Kasumi-1 (cell line): ENCODE measurements around the gene CUBN.
"Not testable (repeated sequence)": the region's sequence is repeated elsewhere in the genome, so short reads cannot be mapped to it uniquely, and the experiment has no call there.

Experiments used
- DNase-seq, 2 experiments: peaks; one replicate each; lab custom pipeline; 2025; lab: John Stamatoyannopoulos, UW

Gene CUBN

DNA sequence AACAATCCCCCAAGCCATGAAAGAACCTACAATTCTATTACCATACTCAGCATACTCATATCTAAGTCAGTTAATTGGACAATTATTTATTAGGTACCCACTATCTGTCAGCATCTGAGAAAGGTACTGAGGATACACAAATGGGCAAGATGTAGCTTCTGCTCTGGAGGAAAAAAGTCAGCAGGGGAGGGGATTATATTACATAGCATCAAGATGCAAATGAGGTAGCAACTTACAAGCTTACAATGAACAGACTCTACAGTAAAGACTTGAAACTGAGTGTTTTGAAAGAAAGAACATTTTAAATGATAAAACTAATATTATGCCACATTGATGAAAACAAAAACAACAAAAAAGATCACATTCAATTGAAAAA lies 10.8 kb upstream of the CUBN start:
- no peak for DNase-seq

DNA sequence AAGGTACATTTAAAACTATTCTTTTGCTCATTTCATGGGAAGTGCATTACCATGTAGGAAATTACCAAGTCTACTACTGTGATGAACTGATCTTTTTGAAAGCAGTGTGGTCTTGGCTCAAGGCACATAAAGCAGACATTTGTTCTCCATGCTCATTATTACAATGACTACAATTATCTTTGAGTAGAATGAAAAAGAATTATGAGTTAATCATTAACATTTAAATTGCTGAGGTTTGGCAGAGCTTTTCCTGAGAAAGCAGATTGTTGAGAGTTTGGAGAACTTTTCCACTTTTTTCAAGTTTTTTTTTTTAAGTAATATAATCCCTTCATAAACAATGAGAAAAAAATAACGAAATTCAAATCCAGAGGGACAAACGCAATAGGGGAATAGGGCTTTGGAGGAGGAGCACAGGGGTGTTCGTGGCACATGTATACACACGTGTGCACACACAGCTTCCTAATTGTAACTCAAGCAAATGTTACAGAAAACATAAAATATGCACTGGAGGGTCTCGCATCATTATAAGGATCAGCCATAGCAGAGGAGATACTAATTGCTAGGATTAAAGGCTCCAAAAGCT lies 8.9 kb upstream of the CUBN start:
- no peak for DNase-seq

DNA sequence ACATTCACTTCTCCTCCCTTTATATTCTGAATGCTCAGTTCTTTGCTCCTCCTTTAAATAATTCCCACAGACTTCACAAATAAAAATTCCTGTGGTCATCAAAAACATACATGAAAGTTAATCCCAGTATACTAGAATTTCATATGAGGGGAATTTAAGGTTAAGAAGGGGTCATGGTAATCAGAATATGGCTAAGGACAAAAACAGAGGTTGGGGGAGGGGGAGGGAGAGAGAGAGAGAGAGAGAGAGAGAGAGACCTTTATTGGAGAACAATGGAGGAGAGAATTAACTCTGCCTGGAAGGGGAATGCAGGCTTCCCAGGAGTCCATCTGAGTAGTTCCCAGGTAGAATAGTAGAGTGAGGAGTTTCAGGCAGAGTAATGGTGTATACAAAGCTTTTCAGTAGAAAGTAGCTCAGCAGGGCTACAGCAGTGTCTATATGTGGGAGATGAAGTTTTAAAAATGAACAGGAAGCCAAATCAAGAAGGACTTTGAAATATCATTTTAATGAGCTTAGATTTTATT lies 5.2 kb upstream of the CUBN start:
- no peak for DNase-seq

GRCh38 chr10:17134282-17134681 lies 4.7 kb upstream of the CUBN start:
- no peak for DNase-seq

DNA sequence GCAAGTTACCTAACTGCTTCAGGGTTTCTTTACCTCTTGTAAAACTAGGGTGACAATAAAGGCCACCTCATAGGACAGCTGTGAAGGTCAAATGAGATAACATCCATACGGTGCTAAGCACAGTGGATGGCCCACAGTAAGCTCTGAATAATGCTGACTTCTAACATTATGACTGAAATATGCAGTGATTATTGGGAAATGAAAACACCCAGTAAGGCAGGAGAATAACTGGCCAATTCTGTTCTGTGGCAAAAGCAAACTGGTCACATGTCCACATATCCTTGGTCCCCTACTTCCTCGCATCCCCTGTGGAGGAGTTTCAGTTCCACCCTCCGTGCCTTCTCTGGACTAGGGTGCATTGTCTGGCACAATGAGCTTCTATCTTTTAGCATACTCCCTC lies 1.4 kb downstream of the CUBN start:
- DNase-seq = no peak

GRCh38 chr10:17126327-17126726 lies 3.3 kb downstream of the CUBN start:
- DNase-seq = no peak

DNA sequence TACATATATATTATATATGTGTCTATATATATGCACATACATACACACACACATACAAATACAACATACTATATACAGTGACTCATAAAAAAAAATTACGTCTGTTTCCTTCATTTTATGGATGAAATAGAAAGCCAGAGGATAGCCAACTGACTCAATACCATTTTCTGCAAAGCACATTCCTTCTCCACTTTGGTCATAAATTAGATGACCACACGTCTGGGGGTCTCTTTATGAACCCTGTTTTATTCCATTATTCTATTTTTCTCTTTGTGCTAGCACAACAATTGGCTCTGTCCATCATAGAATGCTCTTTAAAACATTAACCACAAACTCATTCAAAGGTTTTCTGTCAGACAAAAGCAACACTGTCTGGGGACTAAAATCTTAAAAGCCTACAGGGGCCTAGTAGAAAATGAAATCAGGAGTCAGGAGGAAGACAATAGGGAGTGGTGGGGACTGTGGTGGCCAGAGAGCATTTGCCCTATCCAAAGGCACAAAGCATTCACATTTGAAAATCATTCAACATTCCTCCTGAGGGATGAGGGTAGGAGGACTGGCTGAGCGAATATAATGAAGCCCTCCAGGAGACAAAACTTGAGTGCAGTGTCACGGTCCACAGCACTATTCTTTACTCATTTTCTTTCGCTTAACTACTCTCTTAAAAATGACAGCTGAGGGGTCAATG lies 4.3 kb downstream of the CUBN start:
- no peak for DNase-seq

- no peak for DNase-seq
Observed at GRCh38 chr10:17123961-17124360, 5.7 kb downstream of the CUBN start.

- no peak for DNase-seq
Observed at GRCh38 chr10:17122726-17123661, 6.6 kb downstream of the CUBN start.

GRCh38 chr10:17122052-17122451 lies 7.6 kb downstream of the CUBN start:
- DNase-seq = no peak

- no peak for DNase-seq
Observed at GRCh38 chr10:17120694-17121093, 8.9 kb downstream of the CUBN start.

GRCh38 chr10:17119845-17120244 lies 9.8 kb downstream of the CUBN start:
- no peak for DNase-seq

DNA sequence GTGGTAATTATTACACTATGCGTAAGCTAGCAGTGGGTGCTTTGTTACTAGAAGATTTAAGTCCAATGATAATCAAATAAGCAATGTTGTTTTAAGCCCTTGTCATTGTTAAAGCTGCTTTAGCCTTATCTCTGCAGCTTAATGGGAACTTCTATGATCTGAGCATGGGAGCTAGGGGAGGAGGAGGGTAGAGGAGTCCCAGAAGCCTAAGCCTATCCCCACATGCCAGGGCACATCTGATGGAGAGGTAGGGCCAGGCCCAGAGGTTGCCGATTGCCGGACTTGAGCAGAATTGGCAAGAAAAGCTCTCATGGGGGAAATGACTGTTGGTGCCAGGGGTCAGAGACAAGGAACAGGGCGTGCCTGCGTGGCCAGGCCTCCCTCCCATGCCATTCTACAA lies 13.4 kb downstream of the CUBN start:
- no peak for DNase-seq

DNA sequence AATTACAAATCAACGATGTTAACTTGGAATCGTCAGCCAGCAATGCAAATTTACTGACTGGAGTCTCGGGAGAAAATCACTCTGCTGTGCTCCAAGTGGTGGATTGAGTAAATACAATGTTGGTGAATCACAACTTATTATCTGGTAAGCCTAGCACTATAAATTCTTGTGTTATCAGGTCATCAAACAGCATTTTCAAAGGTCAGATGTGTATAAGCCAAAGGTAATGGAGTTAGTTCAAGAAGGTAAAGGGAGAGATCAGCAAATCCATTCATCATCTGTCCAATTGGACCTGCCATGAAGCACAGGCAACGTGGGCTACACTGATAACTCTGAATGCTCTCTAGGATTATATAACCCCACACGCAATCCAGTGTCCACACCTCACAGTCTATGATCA lies 13.9 kb downstream of the CUBN start:
- no peak for DNase-seq

GRCh38 chr10:17114878-17115444 lies 14.7 kb downstream of the CUBN start:
- not testable (repeated sequence) for DNase-seq

DNA sequence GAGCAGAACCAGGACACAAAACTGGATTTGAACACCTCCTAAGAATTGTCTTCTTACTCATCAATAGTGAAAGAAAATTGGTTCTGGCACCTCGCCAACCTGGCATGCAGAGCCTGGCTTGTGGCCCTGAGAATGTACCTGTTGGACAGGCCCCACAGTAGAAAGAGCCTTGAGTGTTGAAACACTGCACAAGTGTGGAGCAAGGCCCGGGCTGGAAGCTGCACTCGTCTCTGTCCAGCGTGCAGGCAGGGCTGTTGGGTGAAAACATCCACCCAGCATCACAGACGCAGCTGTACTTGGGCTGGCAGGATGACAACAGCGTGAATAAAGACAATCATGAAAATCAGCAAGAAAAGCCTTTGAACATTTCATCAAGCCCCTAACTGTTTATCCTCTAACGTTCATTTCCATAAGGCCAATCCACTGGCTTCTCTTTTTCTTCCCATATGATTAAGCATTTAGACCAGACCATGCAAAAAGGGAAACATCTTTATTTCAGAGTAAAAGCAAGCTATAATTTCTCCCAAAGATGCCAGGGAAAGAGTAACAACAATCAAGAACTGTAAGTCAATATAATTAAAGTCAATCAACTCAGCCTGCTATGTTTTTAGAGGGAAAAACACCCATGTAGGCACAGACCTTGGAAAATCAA lies 15.6 kb downstream of the CUBN start:
- no peak for DNase-seq

DNA sequence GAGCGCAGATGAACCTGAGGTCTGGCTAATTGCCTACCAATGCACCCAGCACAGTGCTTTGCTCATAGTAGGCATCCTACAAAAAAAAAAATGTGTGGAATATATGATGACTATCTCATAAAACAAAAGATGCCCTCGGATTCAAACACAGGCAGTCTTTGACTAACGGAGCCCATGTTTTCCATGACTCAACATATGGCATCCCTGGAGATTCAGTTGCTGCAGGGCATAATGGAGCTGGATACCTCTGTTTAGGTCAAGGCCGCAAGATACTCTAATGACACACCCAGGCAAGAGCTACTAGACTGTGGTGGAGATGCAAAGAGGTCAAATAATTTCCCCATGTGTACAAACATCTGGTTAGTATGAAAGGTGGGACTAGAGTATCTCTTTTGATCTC lies 16.3 kb downstream of the CUBN start:
- no peak for DNase-seq

GRCh38 chr10:17112566-17112965 lies 17.0 kb downstream of the CUBN start:
- DNase-seq = no peak

- DNase-seq = no peak
Observed at GRCh38 chr10:17109475-17110207, 20.0 kb downstream of the CUBN start.

- no peak for DNase-seq
Observed at GRCh38 chr10:17109046-17109445, 20.6 kb downstream of the CUBN start.

DNA sequence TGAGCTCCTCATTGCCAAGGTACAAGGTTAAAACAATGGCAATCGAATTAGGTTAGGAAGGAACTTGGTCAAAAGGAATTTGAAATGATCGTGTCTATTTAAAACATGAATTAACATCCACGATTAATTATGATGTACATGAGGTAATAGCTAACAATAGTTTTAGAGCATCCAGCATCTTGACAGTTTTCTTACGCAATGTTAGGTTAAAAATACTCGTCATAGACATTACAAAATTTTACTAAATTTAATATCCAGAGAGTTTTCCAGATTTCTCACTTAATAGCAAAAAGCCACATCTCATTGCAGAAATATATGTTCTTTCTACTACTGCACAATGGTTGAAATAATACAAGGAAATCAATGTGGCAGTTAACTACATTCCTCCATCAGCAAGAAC lies 22.6 kb downstream of the CUBN start:
- no peak for DNase-seq
